Gastroesophageal sphincter (tissue), 3 donors: Measurements from ENCODE around the gene RHNO1.

Source experiments
- EP300 ChIP-seq: sonication (generic); formaldehyde crosslinking; IDR thresholded peaks from one replicate; pipeline ENCODE4 v1.6.1; 2017; ENCODE audit warnings: antibody characterized with exemption, mild to moderate bottlenecking
- POLR2A ChIP-seq, 2 donors: fragments of 450-650 bp; IDR thresholded peaks; one replicate each; pipeline ENCODE4 v1.6.1; 2017; ENCODE audit warnings: antibody characterized with exemption in 2 of 2, mild to moderate bottlenecking in 2 of 2, moderate library complexity in 1 of 2
- POLR2AphosphoS5 ChIP-seq: sonication (generic); formaldehyde crosslinking; IDR thresholded peaks from one replicate; pipeline ENCODE4 v1.6.1; 2017; ENCODE audit warnings: antibody characterized with exemption
- TF ChIP-seq, protein P1 (sequence below), 4 experiments: fragments of 200-600 bp in 2 of 4; fragments of 450-650 bp in 2 of 4; sonication (generic) in 1 of 4; IDR thresholded peaks; one replicate each; pipeline ENCODE4 v1.5.1; 2017 to 2019; ENCODE audit warnings: antibody characterized with exemption in 4 of 4, mild to moderate bottlenecking in 2 of 4, moderate library complexity in 2 of 4

- TF ChIP-seq EP300 (no peak), POLR2AphosphoS5 (no peak), POLR2A (IDR thresholded peaks at IDR 0.05) (no peak)
- TF ChIP-seq, protein P1, sequence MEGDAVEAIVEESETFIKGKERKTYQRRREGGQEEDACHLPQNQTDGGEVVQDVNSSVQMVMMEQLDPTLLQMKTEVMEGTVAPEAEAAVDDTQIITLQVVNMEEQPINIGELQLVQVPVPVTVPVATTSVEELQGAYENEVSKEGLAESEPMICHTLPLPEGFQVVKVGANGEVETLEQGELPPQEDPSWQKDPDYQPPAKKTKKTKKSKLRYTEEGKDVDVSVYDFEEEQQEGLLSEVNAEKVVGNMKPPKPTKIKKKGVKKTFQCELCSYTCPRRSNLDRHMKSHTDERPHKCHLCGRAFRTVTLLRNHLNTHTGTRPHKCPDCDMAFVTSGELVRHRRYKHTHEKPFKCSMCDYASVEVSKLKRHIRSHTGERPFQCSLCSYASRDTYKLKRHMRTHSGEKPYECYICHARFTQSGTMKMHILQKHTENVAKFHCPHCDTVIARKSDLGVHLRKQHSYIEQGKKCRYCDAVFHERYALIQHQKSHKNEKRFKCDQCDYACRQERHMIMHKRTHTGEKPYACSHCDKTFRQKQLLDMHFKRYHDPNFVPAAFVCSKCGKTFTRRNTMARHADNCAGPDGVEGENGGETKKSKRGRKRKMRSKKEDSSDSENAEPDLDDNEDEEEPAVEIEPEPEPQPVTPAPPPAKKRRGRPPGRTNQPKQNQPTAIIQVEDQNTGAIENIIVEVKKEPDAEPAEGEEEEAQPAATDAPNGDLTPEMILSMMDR (IDR thresholded peaks at IDR 0.05), result no peak
Measured at GRCh38 chr12:2919249-2919648, 42.2 kb downstream of the RHNO1 start.
